HEK293 (cell line): Measurements from ENCODE around the gene SMIM43.

Experiments
- HOXA7 ChIP-seq: sonication (generic); formaldehyde crosslinking; IDR thresholded peaks from 2 replicates; pipeline ENCODE4 v1.8.1; 2022; ENCODE audit warnings: missing genetic modification reagents, borderline replicate concordance
- YY1 ChIP-seq: fragments of 450-650 bp; formaldehyde crosslinking; IDR thresholded peaks from 2 replicates; pipeline ENCODE4 v1.5.1; 2018; ENCODE audit warnings: missing biosample characterization, missing genetic modification characterization
- ZBTB21 ChIP-seq: fragments of 450-650 bp; formaldehyde crosslinking; IDR thresholded peaks from 2 replicates; pipeline ENCODE4 v1.5.1; 2017; ENCODE audit warnings: missing biosample characterization, missing genetic modification characterization
- ZNF274 ChIP-seq, 2 experiments: fragments of 200-500 bp in 1 of 2; fragments of 450-650 bp in 1 of 2; sonication (Bioruptor generic) in 1 of 2; formaldehyde crosslinking in 1 of 2; IDR thresholded peaks; 2 replicates each; pipeline versions ENCODE4 v1.5.1 to v1.6.1; 2014 to 2016; ENCODE audit warnings: borderline replicate concordance in 1 of 2, inconsistent platforms in 1 of 2, low read length in 1 of 2, missing biosample characterization in 1 of 2, missing genetic modification characterization in 1 of 2
- ZNF629 ChIP-seq: fragments of 450-650 bp; formaldehyde crosslinking; IDR thresholded peaks from 2 replicates; pipeline ENCODE4 v1.5.1; 2017; ENCODE audit warnings: missing biosample characterization, missing genetic modification characterization
- ZSCAN30 ChIP-seq: fragments of 450-650 bp; IDR thresholded peaks from 2 replicates; pipeline ENCODE4 v1.5.1; 2018; ENCODE audit warnings: missing biosample characterization, mild to moderate bottlenecking, missing genetic modification characterization, moderate library complexity
- TF ChIP-seq, protein P1 (sequence below): IDR thresholded peaks from 2 replicates; pipeline ENCODE4 v1.6.1; 2011; ENCODE audit warnings: mild to moderate bottlenecking, low read depth, low read length, borderline replicate concordance
- TF ChIP-seq, protein P2 (sequence below): fragments of 450-650 bp; formaldehyde crosslinking; IDR thresholded peaks from 2 replicates; pipeline ENCODE4 v1.5.1; 2016; ENCODE audit warnings: missing biosample characterization, missing genetic modification characterization

DNA sequence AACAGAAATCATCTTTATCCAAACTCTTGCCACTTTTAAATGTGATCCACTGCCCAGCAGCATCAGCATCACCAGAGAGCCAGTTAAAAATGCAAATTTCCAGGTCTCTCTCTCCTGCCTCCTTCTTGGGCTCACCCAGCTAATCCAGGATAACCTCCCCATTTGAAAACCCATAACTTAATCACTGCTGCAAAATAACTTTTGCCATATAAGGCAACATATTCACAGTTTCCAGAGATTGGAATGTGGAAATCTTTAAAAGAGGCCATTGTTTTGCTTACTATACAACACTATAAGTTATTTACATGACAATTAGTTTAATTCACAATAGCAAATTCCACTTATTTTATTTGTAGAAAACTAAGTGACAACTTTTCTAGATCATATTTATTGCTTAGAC lies 31.3 kb upstream of the SMIM43 start:
- TF ChIP-seq ZNF629 (tag by site-specific recombination) (no peak), ZNF274 (IDR thresholded peaks at IDR 0.05; ENCODE audit: low read length) (no peak), ZNF274 (tag by site-specific recombination; IDR thresholded peaks at IDR 0.05; ENCODE audit: borderline replicate concordance) (no peak), HOXA7 (no peak), ZSCAN30 (tag by site-specific recombination) (no peak), YY1 (no peak), ZBTB21 (tag by site-specific recombination) (no peak)
- TF ChIP-seq, protein P1, sequence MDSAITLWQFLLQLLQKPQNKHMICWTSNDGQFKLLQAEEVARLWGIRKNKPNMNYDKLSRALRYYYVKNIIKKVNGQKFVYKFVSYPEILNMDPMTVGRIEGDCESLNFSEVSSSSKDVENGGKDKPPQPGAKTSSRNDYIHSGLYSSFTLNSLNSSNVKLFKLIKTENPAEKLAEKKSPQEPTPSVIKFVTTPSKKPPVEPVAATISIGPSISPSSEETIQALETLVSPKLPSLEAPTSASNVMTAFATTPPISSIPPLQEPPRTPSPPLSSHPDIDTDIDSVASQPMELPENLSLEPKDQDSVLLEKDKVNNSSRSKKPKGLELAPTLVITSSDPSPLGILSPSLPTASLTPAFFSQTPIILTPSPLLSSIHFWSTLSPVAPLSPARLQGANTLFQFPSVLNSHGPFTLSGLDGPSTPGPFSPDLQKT, result no peak
- TF ChIP-seq, protein P2, sequence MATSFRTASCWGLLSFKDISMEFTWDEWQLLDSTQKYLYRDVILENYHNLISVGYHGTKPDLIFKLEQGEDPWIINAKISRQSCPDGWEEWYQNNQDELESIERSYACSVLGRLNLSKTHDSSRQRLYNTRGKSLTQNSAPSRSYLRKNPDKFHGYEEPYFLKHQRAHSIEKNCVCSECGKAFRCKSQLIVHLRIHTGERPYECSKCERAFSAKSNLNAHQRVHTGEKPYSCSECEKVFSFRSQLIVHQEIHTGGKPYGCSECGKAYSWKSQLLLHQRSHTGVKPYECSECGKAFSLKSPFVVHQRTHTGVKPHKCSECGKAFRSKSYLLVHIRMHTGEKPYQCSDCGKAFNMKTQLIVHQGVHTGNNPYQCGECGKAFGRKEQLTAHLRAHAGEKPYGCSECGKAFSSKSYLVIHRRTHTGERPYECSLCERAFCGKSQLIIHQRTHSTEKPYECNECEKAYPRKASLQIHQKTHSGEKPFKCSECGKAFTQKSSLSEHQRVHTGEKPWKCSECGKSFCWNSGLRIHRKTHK, result no peak
